ENCODE measurements around the gene PPFIBP1.

- TF ChIP-seq CTCF (IDR thresholded peaks at IDR 0.05; ENCODE audit: low read length) (no peak), EZH2 (IDR thresholded peaks at IDR 0.05; ENCODE audit: borderline replicate concordance, low read length) (no peak)
Measured at GRCh38 chr12:27733791-27734190, 209.8 kb downstream of the PPFIBP1 start.

Measured in OCI-LY1 (cell line).